ENCODE data around the gene PEX16.

- no peak for TF ChIP-seq CTCF (IDR thresholded peaks at IDR 0.05)
- TF ChIP-seq POLR2A (IDR thresholded peaks at IDR 0.05), result no peak
- TF ChIP-seq POLR2AphosphoS5 (IDR thresholded peaks at IDR 0.05), result no peak
Measured at GRCh38 chr11:45886816-45887520, 30.7 kb downstream of the PEX16 start.

Measured in gastroesophageal sphincter (tissue), 3 donors.